Heart left ventricle (tissue), 16 donors: Measurements from ENCODE around the gene TMIE. TPM values are rescaled to one million over a fixed set of nuclear protein-coding genes. Genes with fewer than 3 reads are reported as not detected.
"Not testable (repeated sequence)": the region's sequence is repeated elsewhere in the genome, so short reads cannot be mapped to it uniquely, and the experiment has no call there.

Experiments used
- ATAC-seq, 4 donors: fragments of 200-7000 bp; cut with Tn5 transposase; one replicate each; pipeline ENCODE4 v1.9.1; 2020 to 2022; ENCODE audit warnings: moderate library complexity in 4 of 4, mild to moderate bottlenecking in 3 of 4, moderate number of reproducible peaks in 1 of 4
- DNase-seq, 5 donors: peaks; one replicate each; pipeline ENCODE4 v3.0.0-alpha.2; 2020
- H3K27ac ChIP-seq, 12 donors: fragments of 200-600 bp; sonication (generic) in 4 of 12; one replicate each; pipeline versions ENCODE4 v1.5.0 to v1.8.0; 2016 to 2022; ENCODE audit warnings: mild to moderate bottlenecking in 2 of 12
- H3K27me3 ChIP-seq, 9 donors: fragments of 200-600 bp; sonication (generic) in 2 of 9; one replicate each; pipeline versions ENCODE4 v1.5.1 to v1.8.0; 2016 to 2022; ENCODE audit warnings: mild to moderate bottlenecking in 3 of 9
- H3K36me3 ChIP-seq, 9 donors: fragments of 200-600 bp; sonication (generic) in 2 of 9; one replicate each; pipeline versions ENCODE4 v1.5.0 to v1.8.0; 2018 to 2022; ENCODE audit warnings: mild to moderate bottlenecking in 2 of 9
- H3K4me1 ChIP-seq, 12 donors: fragments of 200-600 bp; sonication (generic) in 4 of 12; one replicate each; pipeline versions ENCODE4 v1.5.0 to v1.8.0; 2016 to 2022; ENCODE audit warnings: mild to moderate bottlenecking in 3 of 12
- H3K4me3 ChIP-seq, 12 donors: fragments of 200-600 bp; sonication (generic) in 4 of 12; one replicate each; pipeline versions ENCODE4 v1.5.0 to v1.8.0; 2017 to 2022; ENCODE audit warnings: mild to moderate bottlenecking in 9 of 12, moderate library complexity in 4 of 12
- H3K9me3 ChIP-seq, 12 donors: fragments of 200-600 bp; sonication (generic) in 4 of 12; one replicate each; pipeline versions ENCODE4 v1.5.0 to v1.8.0; 2016 to 2022; ENCODE audit warnings: mild to moderate bottlenecking in 1 of 12
- POLR2A ChIP-seq, 2 donors: fragments of 450-650 bp; IDR thresholded peaks; one replicate each; pipeline ENCODE4 v1.6.1; 2017; ENCODE audit warnings: antibody characterized with exemption in 2 of 2, mild to moderate bottlenecking in 2 of 2, moderate library complexity in 2 of 2
- WGBS, 4 donors: extraction: QIAGEN DNeasy Blood & Tissue Kit in 2 of 4; methylation state at CpG; one replicate each; pipeline versions ENCODE4 v1.1.5 to v1.1.7; 2013 to 2018; 5-methylcytosine and 5-hydroxymethylcytosine counted together
- intact Hi-C, 10 donors: fragments of 100-400 bp; cut with DNase I; formaldehyde crosslinking; loops; one replicate each; pipeline versions ENCODE4 v1.11.1 to v1.14.2; 2022
- polyA plus RNA-seq, 2 donors: library from polyadenylated mRNA; stranded (reverse); fragments of 200-250 nt; gene quantifications; one replicate each; pipeline ENCODE4 v1.2.3, GENCODE V29; 2013
- total RNA-seq, 9 donors: library from RNA; depleted of rRNA in 2 of 9; stranded (reverse); fragments of >200 nt in 2 of 9; fragmentation: NEBNext Ultra II Directional in 3 of 9; extraction: Animal tissue kit (Norgen Biotek cat#: 25700) in 3 of 9; gene quantifications; one replicate each; pipeline versions ENCODE4 v1.1.0 to v1.2.4, GENCODE V29; 2016 to 2023
- TF ChIP-seq, protein P1 (sequence below), 12 donors: fragments of 200-600 bp; sonication (generic) in 4 of 12; IDR thresholded peaks; one replicate each; pipeline versions ENCODE4 v1.5.0 to v1.8.0; 2018 to 2022; ENCODE audit warnings: antibody characterized with exemption in 12 of 12, mild to moderate bottlenecking in 5 of 12
- donor health status: ischemic (EF 13 %, LVEDD 7.1; RV severe dilation, severe dysfunction).
- donor health status: healthy with polysubstance abuse.
- donor health status: DM: no; HTN: yes; CAD: no.
- donor health status: DM: no; HTN: no; CAD: no.
- donor health status: ischemic (EF 25% LVEDD 6.9; RV normal size, moderate dysfunction).
- donor health status: ischemic (EF 25% LVEDD 5.7; RV mildly dilated, moderate dysfunction).
- donor health status: healthy.
- donor health status: DM: yes; HTN: yes; CAD: no.
- donor health status: ischemic (EF 35%, LVEDD 5.7; RV mildly dilated, moderate dysfunction).
- donor health status: nonischemic (EF 11% LVEDD 7.7; RV severe dilation, severe dysfunction).
- donor health status: DM: yes; HTN: yes; CAD: no.
- donor health status: PGD.
- donor health status: ischemic (EF 29% LVEDD 5.4; RV normal size, mild dysfunction).
- donor health status: nonischemic (EF 23%, LVEDD 6.1; RV moderate dilation, normal function).

The TMIE gene
- total and polyA plus RNA-seq, 11 donors: 0.46 to 0.95 (median 0.61) TPM; not detected in 1

DNA sequence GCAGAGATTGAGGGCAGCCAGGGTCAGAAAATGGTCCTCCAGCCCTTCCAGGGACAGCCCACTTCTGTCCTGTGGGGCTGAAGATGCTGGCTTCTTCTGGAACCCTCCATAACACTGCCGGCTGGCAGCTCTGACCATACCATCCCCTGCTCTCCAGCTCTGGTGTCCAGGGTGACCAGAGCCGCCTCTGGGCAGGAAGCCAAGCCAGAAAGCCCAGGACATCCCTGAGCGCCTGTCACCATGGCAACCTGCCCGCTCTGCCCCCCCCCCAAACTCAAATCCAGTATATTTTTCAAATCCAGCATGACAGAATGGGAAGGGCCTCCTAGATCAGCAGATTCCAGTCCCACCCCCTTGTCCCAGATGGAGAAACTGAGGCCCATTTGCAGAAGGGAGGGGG, 420 bp upstream of the TMIE start:
- peaks cover 0 to 19% (median 0%) of the 10 kb centered on the region in 9 donors for H3K27me3 ChIP-seq
- H3K4me1 ChIP-seq: peaks cover 14 to 60% (median 43%) of the 10 kb centered on the region in 12 donors
- intact Hi-C loops: loop anchor here in 7 of 10 donors (5.0 to 10.0 kb wide), 8 partner anchors 144 to 674 kb away; partner anchors contain the start of genes MYL3 (in 1 of the 7) and SETD2 (in 1 of the 7)
- TF ChIP-seq POLR2A (IDR thresholded peaks at IDR 0.05): no peak
- TF ChIP-seq, protein P1, sequence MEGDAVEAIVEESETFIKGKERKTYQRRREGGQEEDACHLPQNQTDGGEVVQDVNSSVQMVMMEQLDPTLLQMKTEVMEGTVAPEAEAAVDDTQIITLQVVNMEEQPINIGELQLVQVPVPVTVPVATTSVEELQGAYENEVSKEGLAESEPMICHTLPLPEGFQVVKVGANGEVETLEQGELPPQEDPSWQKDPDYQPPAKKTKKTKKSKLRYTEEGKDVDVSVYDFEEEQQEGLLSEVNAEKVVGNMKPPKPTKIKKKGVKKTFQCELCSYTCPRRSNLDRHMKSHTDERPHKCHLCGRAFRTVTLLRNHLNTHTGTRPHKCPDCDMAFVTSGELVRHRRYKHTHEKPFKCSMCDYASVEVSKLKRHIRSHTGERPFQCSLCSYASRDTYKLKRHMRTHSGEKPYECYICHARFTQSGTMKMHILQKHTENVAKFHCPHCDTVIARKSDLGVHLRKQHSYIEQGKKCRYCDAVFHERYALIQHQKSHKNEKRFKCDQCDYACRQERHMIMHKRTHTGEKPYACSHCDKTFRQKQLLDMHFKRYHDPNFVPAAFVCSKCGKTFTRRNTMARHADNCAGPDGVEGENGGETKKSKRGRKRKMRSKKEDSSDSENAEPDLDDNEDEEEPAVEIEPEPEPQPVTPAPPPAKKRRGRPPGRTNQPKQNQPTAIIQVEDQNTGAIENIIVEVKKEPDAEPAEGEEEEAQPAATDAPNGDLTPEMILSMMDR (IDR thresholded peaks at IDR 0.05): no peak
- H3K36me3 ChIP-seq: no peaks in the 10 kb centered on the region
- no peaks in the 10 kb centered on the region for H3K9me3 ChIP-seq
- ATAC-seq: no peak
- 32 to 44% (median 37%) methylated on average over 3 to 4 of the region's 4 CpGs for WGBS, 4 donors
- DNase-seq: peak; percentile 53 to 72 (median 63)
- peak overlapping the region in 10 of 12 donors; percentile 2 to 50 (median 42) for H3K4me3 ChIP-seq
- peak overlapping the region in 2 of 12 donors; percentile 4 to 24 for H3K27ac ChIP-seq

DNA sequence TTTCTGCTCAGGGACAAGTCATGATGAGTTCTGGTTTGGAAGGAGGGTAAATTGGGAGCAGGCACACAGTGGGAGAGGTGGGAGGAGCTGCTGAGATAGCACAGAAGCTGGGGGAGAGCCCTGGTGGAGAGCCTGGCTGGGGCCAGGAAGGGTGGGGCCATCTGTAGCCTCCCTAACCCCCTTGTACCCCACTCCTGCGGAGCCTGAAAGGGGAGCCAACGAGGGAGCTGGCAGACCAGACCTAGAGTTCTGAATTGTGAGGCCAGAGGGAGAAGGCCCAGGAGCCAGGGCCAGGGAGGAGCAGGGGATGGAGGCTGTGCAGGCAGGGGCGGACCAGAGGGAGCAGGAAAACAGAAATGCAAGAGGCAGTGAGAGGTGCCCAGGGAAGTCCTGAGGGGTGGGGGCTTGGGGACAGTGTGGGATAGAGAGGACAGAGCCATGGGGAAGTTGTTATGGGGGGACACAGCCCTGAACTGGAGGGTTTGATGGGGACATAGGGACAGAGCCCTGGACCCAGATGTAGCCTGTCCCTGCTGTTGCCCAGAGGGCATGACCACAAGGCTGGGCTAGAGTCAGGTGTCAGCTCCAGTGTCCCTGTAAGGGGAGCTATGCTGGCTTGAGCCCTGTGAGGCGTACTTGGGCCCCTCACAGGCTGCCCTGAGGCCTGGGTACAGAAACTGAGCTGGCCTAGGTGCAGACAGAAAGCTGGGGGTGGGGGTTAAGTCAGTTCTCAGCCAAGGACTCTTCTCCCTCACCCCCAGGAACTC, 1.2 kb downstream of the TMIE start:
- Histone ChIP-seq H3K27ac (no peak overlapping the region), H3K27me3 (peaks cover 0 to 19% (median 0%) of the 10 kb centered on the region in 9 donors), H3K9me3 (no peaks in the 10 kb centered on the region), H3K36me3 (no peaks in the 10 kb centered on the region), H3K4me1 (peaks cover 5 to 44% (median 27%) of the 10 kb centered on the region in 12 donors), H3K4me3 (no peak overlapping the region)
- 67 to 93% (median 79%) methylated on average over 4 of the region's 4 CpGs for WGBS, 4 donors
- TF ChIP-seq POLR2A (IDR thresholded peaks at IDR 0.05): no peak
- TF ChIP-seq, protein P1 (IDR thresholded peaks at IDR 0.05): no peak
- DNase-seq (peak in 3 of 5 donors; percentile 17 to 31 (median 25)), ATAC-seq (no peak)
- intact Hi-C loops: loop anchor here in 7 of 10 donors (5.0 to 10.0 kb wide), 8 partner anchors 142 to 672 kb away; partner anchors contain the start of genes MYL3 (in 1 of the 7) and SETD2 (in 1 of the 7)

DNA sequence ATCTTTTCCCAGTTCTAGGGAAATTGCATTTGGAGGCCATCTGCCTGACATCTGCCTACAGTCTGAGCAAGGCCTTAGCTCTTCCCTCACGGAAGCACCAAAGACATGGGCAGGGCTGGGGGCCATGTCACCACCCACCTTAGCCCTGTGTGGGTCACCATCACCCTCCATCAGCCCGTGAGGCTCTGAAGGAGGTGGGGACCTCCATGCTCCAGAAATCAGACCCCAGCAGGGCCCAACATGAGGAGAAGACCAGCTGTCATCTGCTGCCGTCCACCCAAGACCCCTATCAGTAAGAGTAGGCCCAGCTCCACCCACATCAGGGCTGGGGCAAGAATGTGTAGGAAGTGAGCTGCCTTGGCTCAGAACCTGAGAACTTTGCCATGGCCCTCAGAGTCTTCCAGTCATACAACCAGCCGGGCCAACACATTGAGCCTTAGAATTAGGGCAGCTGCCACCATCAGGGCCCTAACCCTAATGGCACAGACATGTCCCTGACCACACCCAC, 1.9 kb downstream of the TMIE start:
- DNase-seq (peak in 3 of 5 donors; percentile 7 to 28 (median 22)), ATAC-seq (no peak)
- intact Hi-C loops: loop anchor here in 7 of 10 donors (5.0 to 10.0 kb wide), 8 partner anchors 142 to 672 kb away; partner anchors contain the start of genes MYL3 (in 1 of the 7) and SETD2 (in 1 of the 7)
- no peak overlapping the region for H3K27ac ChIP-seq
- 82 to 100% (median 90%) methylated on average over 1 to 4 of the region's 4 CpGs for WGBS, 4 donors
- H3K9me3 ChIP-seq: no peaks in the 10 kb centered on the region
- peaks cover 5 to 40% (median 23%) of the 10 kb centered on the region in 12 donors for H3K4me1 ChIP-seq
- H3K4me3 ChIP-seq: no peak overlapping the region
- H3K27me3 ChIP-seq: peaks cover 0 to 19% (median 0%) of the 10 kb centered on the region in 9 donors
- H3K36me3 ChIP-seq: no peaks in the 10 kb centered on the region
- no peak for TF ChIP-seq POLR2A (IDR thresholded peaks at IDR 0.05)
- TF ChIP-seq, protein P1 (IDR thresholded peaks at IDR 0.05): no peak

DNA sequence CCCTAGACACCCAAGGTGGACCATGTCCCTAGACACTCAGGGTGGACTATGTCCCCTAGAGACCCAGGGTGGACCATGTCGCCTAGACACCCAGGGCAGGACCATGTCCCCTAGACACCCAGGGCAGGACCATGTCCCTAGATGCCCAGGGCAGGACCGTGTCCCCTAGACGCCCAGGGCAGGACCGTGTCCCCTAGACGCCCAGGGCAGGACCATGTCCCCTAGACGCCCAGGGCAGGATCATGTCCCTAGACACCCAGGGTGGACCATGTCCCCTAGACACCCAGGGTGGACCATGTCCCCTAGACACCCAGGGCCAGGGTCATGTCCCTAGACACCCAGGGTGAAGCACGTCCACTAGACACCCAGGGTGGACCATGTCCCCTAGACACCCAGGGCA, 3.2 kb downstream of the TMIE start:
- peaks cover 0 to 19% (median 0%) of the 10 kb centered on the region in 9 donors for H3K27me3 ChIP-seq
- not testable (repeated sequence) for H3K36me3 ChIP-seq, ATAC-seq, H3K4me3 ChIP-seq, H3K27ac ChIP-seq, H3K9me3 ChIP-seq
- peak in 2 of 5 donors; percentile 24 to 33 for DNase-seq
- intact Hi-C loops: loop anchor here in 9 of 10 donors (2.0 to 10.0 kb wide), 12 partner anchors 140 to 670 kb away; partner anchors contain the start of genes MYL3 (in 1 of the 9) and SETD2 (in 1 of the 9)
- peaks cover 5 to 38% (median 22%) of the 10 kb centered on the region in 12 donors for H3K4me1 ChIP-seq
- WGBS, 4 donors: 16 to 46% (median 32%) methylated on average over 2 to 7 of the region's 7 CpGs
